ENCODE measurements around the gene TWNK.

Gene TWNK

GRCh38 chr10:101035916-101036702 lies 48.8 kb downstream of the TWNK start:
- Histone ChIP-seq H3K36me3 (ENCODE audit: insufficient read depth, low read length) (peaks cover 51% of the 10 kb centered on the region), H3K4me3 (ENCODE audit: low read depth in 1 of 2, low read length in 2 of 2) (no peak overlapping the region), H3K4me1 (ENCODE audit: insufficient read depth, low read length) (peaks cover 9% of the 10 kb centered on the region), H3K27me3 (ENCODE audit: control insufficient read depth in 1 of 2, insufficient read depth in 2 of 2, low read length in 2 of 2) (no peaks in the 10 kb centered on the region), H3K9ac (ENCODE audit: low read length) (no peak overlapping the region), H3K9me3 (ENCODE audit: low read length) (no peaks in the 10 kb centered on the region), H3K27ac (ENCODE audit: low read depth, low read length) (no peak overlapping the region)

- H3K27me3 ChIP-seq (ENCODE audit: control insufficient read depth in 1 of 2, insufficient read depth in 2 of 2, low read length in 2 of 2) = no peaks in the 10 kb centered on the region
- no peaks in the 10 kb centered on the region for H3K9me3 ChIP-seq (ENCODE audit: low read length)
- H3K27ac ChIP-seq (ENCODE audit: low read depth, low read length) = no peak overlapping the region
- H3K4me3 ChIP-seq (ENCODE audit: low read depth in 1 of 2, low read length in 2 of 2) = no peak overlapping the region
- H3K4me1 ChIP-seq (ENCODE audit: insufficient read depth, low read length) = peaks cover 13% of the 10 kb centered on the region
- H3K36me3 ChIP-seq (ENCODE audit: insufficient read depth, low read length) = peaks cover 51% of the 10 kb centered on the region
- H3K9ac ChIP-seq (ENCODE audit: low read length) = no peak overlapping the region
Observed at GRCh38 chr10:101036726-101037125, 49.4 kb downstream of the TWNK start.

GRCh38 chr10:101038484-101038883 lies 51.1 kb downstream of the TWNK start:
- no peaks in the 10 kb centered on the region for H3K9me3 ChIP-seq (ENCODE audit: low read length)
- no peak overlapping the region for H3K4me3 ChIP-seq (ENCODE audit: low read depth in 1 of 2, low read length in 2 of 2)
- peaks cover 51% of the 10 kb centered on the region for H3K36me3 ChIP-seq (ENCODE audit: insufficient read depth, low read length)
- no peak overlapping the region for H3K9ac ChIP-seq (ENCODE audit: low read length)
- no peak overlapping the region for H3K27ac ChIP-seq (ENCODE audit: low read depth, low read length)
- H3K27me3 ChIP-seq (ENCODE audit: control insufficient read depth in 1 of 2, insufficient read depth in 2 of 2, low read length in 2 of 2) = no peaks in the 10 kb centered on the region
- H3K4me1 ChIP-seq (ENCODE audit: insufficient read depth, low read length) = peaks cover 21% of the 10 kb centered on the region

GRCh38 chr10:101040061-101040460 lies 52.7 kb downstream of the TWNK start:
- Histone ChIP-seq H3K36me3 (ENCODE audit: insufficient read depth, low read length) (peaks cover 47% of the 10 kb centered on the region), H3K9ac (ENCODE audit: low read length) (no peak overlapping the region), H3K4me3 (ENCODE audit: low read depth in 1 of 2, low read length in 2 of 2) (no peak overlapping the region), H3K4me1 (ENCODE audit: insufficient read depth, low read length) (peaks cover 23% of the 10 kb centered on the region), H3K9me3 (ENCODE audit: low read length) (no peaks in the 10 kb centered on the region), H3K27ac (ENCODE audit: low read depth, low read length) (no peak overlapping the region), H3K27me3 (ENCODE audit: control insufficient read depth in 1 of 2, insufficient read depth in 2 of 2, low read length in 2 of 2) (no peaks in the 10 kb centered on the region)

- Histone ChIP-seq H3K4me1 (ENCODE audit: insufficient read depth, low read length) (peaks cover 23% of the 10 kb centered on the region), H3K27ac (ENCODE audit: low read depth, low read length) (no peak overlapping the region), H3K9ac (ENCODE audit: low read length) (no peak overlapping the region), H3K36me3 (ENCODE audit: insufficient read depth, low read length) (peaks cover 39% of the 10 kb centered on the region), H3K4me3 (ENCODE audit: low read depth in 1 of 2, low read length in 2 of 2) (no peak overlapping the region), H3K27me3 (ENCODE audit: control insufficient read depth in 1 of 2, insufficient read depth in 2 of 2, low read length in 2 of 2) (no peaks in the 10 kb centered on the region), H3K9me3 (ENCODE audit: low read length) (no peaks in the 10 kb centered on the region)
Observed at GRCh38 chr10:101040851-101041250, 53.5 kb downstream of the TWNK start.

GRCh38 chr10:101041252-101041761 lies 54.0 kb downstream of the TWNK start:
- Histone ChIP-seq H3K27me3 (ENCODE audit: control insufficient read depth in 1 of 2, insufficient read depth in 2 of 2, low read length in 2 of 2) (no peaks in the 10 kb centered on the region), H3K9me3 (ENCODE audit: low read length) (no peaks in the 10 kb centered on the region), H3K4me1 (ENCODE audit: insufficient read depth, low read length) (peaks cover 23% of the 10 kb centered on the region), H3K4me3 (ENCODE audit: low read depth in 1 of 2, low read length in 2 of 2) (no peak overlapping the region), H3K9ac (ENCODE audit: low read length) (no peak overlapping the region), H3K27ac (ENCODE audit: low read depth, low read length) (no peak overlapping the region), H3K36me3 (ENCODE audit: insufficient read depth, low read length) (peaks cover 34% of the 10 kb centered on the region)

- Histone ChIP-seq H3K4me3 (ENCODE audit: low read depth in 1 of 2, low read length in 2 of 2) (peak overlapping the region; percentile 38 to 78), H3K4me1 (ENCODE audit: insufficient read depth, low read length) (peaks cover 23% of the 10 kb centered on the region), H3K9me3 (ENCODE audit: low read length) (no peaks in the 10 kb centered on the region), H3K36me3 (ENCODE audit: insufficient read depth, low read length) (peaks cover 26% of the 10 kb centered on the region), H3K27ac (ENCODE audit: low read depth, low read length) (peak overlapping the region; percentile 45), H3K9ac (ENCODE audit: low read length) (peak overlapping the region; percentile 68), H3K27me3 (ENCODE audit: control insufficient read depth in 1 of 2, insufficient read depth in 2 of 2, low read length in 2 of 2) (peaks cover 0 to 7% of the 10 kb centered on the region in 2 donors)
Observed at GRCh38 chr10:101042118-101042517, 54.8 kb downstream of the TWNK start.

GRCh38 chr10:101042667-101043362 lies 55.5 kb downstream of the TWNK start:
- Histone ChIP-seq H3K9me3 (ENCODE audit: low read length) (no peaks in the 10 kb centered on the region), H3K36me3 (ENCODE audit: insufficient read depth, low read length) (peaks cover 19% of the 10 kb centered on the region), H3K27ac (ENCODE audit: low read depth, low read length) (peak overlapping the region; percentile 45), H3K27me3 (ENCODE audit: control insufficient read depth in 1 of 2, insufficient read depth in 2 of 2, low read length in 2 of 2) (peaks cover 0 to 14% of the 10 kb centered on the region in 2 donors), H3K4me1 (ENCODE audit: insufficient read depth, low read length) (peaks cover 23% of the 10 kb centered on the region), H3K9ac (ENCODE audit: low read length) (peak overlapping the region; percentile 68), H3K4me3 (ENCODE audit: low read depth in 1 of 2, low read length in 2 of 2) (peak overlapping the region; percentile 38 to 78)

GRCh38 chr10:101043363-101043707 lies 56.0 kb downstream of the TWNK start:
- H3K27ac ChIP-seq (ENCODE audit: low read depth, low read length) = peak overlapping the region; percentile 45
- H3K4me3 ChIP-seq (ENCODE audit: low read depth in 1 of 2, low read length in 2 of 2) = peak overlapping the region; percentile 38 to 78
- no peaks in the 10 kb centered on the region for H3K9me3 ChIP-seq (ENCODE audit: low read length)
- H3K36me3 ChIP-seq (ENCODE audit: insufficient read depth, low read length) = peaks cover 14% of the 10 kb centered on the region
- H3K4me1 ChIP-seq (ENCODE audit: insufficient read depth, low read length) = peaks cover 23% of the 10 kb centered on the region
- H3K9ac ChIP-seq (ENCODE audit: low read length) = peak overlapping the region; percentile 68
- H3K27me3 ChIP-seq (ENCODE audit: control insufficient read depth in 1 of 2, insufficient read depth in 2 of 2, low read length in 2 of 2) = peaks cover 4 to 19% of the 10 kb centered on the region in 2 donors
